A673 (cell line): ENCODE measurements around the gene CRELD2.

Experiments used
- CTCF ChIP-seq: fragments of 300-800, 200-600 bp; sonication (generic); conservative IDR thresholded peaks from 2 replicates; pipeline ENCODE4 v1.5.1; 2017; ENCODE audit warnings: low read depth, mild to moderate bottlenecking, antibody characterized with exemption, low read length, moderate library complexity, mixed read lengths
- EZH2 ChIP-seq: fragments of 200-600 bp; sonication (generic); IDR thresholded peaks from 2 replicates; pipeline ENCODE4 v1.6.1; 2017; ENCODE audit warnings: borderline replicate concordance, low read depth, mild to moderate bottlenecking, mixed read lengths, antibody characterized with exemption, low read length; ENCODE audit not compliant: poor library complexity, severe bottlenecking

- TF ChIP-seq CTCF = no peak
- no peak for TF ChIP-seq EZH2
Measured at GRCh38 chr22:49962751-49963646, 44.6 kb downstream of the CRELD2 start.
